Ishikawa (cell line): ENCODE data around the gene UBAC2.

Source experiments
- CEBPB ChIP-seq: IDR thresholded peaks from 2 replicates; pipeline ENCODE4 v1.6.1; 2012
- CREB1 ChIP-seq: IDR thresholded peaks from 2 replicates; pipeline ENCODE4 v1.6.1; 2012; ENCODE audit warnings: low read depth
- EGR1 ChIP-seq: IDR thresholded peaks from 2 replicates; pipeline ENCODE4 v1.6.1; 2012
- EP300 ChIP-seq: IDR thresholded peaks from 2 replicates; pipeline ENCODE4 v1.6.1; 2012; ENCODE audit warnings: borderline replicate concordance
- FOXM1 ChIP-seq: IDR thresholded peaks from 2 replicates; pipeline ENCODE4 v1.6.1; 2012; ENCODE audit warnings: low read depth, borderline replicate concordance
- NFIC ChIP-seq: IDR thresholded peaks from 2 replicates; pipeline ENCODE4 v1.6.1; 2012
- RAD21 ChIP-seq: IDR thresholded peaks from 2 replicates; pipeline ENCODE4 v1.6.1; 2012; ENCODE audit warnings: low read depth
- TAF1 ChIP-seq: IDR thresholded peaks from 2 replicates; pipeline ENCODE4 v1.6.1; 2012; ENCODE audit warnings: low read depth, mild to moderate bottlenecking
- TCF12 ChIP-seq: IDR thresholded peaks from 2 replicates; pipeline ENCODE4 v1.6.1; 2012; ENCODE audit warnings: low read depth
- TEAD4 ChIP-seq: IDR thresholded peaks from 2 replicates; pipeline ENCODE4 v1.6.1; 2012
- YY1 ChIP-seq: IDR thresholded peaks from 2 replicates; pipeline ENCODE4 v1.6.1; 2012; ENCODE audit warnings: low read depth
- ZBTB7A ChIP-seq: IDR thresholded peaks from 2 replicates; pipeline ENCODE4 v1.6.1; 2012; ENCODE audit warnings: low read depth
- TF ChIP-seq, protein P1 (sequence below): IDR thresholded peaks from 2 replicates; pipeline ENCODE4 v1.6.1; 2012
- TF ChIP-seq, protein P2 (sequence below): IDR thresholded peaks from 2 replicates; pipeline ENCODE4 v1.6.1; 2012; ENCODE audit warnings: low read depth, mild to moderate bottlenecking
- TF ChIP-seq, protein P3 (sequence below): IDR thresholded peaks from 2 replicates; pipeline ENCODE4 v1.6.1; 2012

Gene UBAC2

DNA sequence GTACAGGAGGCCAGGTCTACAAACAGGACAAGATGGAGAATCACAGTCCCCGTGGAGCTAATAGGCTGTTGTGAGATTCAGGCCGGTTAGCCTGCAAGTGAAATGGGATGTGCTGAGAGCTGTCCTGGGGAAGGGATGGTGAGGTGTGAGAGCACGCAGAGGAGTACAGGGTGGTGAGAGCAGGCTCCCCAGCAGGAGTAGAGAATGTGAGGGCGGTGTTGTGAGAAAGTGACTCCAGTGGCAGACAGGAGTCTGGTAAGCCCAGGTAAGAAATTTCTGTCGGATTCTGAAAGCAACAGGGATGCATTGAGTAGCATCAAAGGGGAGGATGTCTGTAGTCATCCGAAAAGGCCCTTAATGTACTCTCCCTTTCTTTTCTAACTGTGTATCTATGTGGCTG is 157.3 kb downstream of the UBAC2 start:
- TF ChIP-seq EGR1 (no peak), YY1 (no peak), TEAD4 (no peak), TCF12 (no peak), RAD21 (no peak), FOXM1 (no peak), TAF1 (no peak), CEBPB (no peak), CREB1 (no peak)
- TF ChIP-seq, protein P1, sequence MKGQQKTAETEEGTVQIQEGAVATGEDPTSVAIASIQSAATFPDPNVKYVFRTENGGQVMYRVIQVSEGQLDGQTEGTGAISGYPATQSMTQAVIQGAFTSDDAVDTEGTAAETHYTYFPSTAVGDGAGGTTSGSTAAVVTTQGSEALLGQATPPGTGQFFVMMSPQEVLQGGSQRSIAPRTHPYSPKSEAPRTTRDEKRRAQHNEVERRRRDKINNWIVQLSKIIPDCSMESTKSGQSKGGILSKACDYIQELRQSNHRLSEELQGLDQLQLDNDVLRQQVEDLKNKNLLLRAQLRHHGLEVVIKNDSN = no peak
- TF ChIP-seq, protein P2, sequence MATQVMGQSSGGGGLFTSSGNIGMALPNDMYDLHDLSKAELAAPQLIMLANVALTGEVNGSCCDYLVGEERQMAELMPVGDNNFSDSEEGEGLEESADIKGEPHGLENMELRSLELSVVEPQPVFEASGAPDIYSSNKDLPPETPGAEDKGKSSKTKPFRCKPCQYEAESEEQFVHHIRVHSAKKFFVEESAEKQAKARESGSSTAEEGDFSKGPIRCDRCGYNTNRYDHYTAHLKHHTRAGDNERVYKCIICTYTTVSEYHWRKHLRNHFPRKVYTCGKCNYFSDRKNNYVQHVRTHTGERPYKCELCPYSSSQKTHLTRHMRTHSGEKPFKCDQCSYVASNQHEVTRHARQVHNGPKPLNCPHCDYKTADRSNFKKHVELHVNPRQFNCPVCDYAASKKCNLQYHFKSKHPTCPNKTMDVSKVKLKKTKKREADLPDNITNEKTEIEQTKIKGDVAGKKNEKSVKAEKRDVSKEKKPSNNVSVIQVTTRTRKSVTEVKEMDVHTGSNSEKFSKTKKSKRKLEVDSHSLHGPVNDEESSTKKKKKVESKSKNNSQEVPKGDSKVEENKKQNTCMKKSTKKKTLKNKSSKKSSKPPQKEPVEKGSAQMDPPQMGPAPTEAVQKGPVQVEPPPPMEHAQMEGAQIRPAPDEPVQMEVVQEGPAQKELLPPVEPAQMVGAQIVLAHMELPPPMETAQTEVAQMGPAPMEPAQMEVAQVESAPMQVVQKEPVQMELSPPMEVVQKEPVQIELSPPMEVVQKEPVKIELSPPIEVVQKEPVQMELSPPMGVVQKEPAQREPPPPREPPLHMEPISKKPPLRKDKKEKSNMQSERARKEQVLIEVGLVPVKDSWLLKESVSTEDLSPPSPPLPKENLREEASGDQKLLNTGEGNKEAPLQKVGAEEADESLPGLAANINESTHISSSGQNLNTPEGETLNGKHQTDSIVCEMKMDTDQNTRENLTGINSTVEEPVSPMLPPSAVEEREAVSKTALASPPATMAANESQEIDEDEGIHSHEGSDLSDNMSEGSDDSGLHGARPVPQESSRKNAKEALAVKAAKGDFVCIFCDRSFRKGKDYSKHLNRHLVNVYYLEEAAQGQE = no peak
- TF ChIP-seq, protein P3, sequence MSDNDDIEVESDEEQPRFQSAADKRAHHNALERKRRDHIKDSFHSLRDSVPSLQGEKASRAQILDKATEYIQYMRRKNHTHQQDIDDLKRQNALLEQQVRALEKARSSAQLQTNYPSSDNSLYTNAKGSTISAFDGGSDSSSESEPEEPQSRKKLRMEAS = no peak

DNA sequence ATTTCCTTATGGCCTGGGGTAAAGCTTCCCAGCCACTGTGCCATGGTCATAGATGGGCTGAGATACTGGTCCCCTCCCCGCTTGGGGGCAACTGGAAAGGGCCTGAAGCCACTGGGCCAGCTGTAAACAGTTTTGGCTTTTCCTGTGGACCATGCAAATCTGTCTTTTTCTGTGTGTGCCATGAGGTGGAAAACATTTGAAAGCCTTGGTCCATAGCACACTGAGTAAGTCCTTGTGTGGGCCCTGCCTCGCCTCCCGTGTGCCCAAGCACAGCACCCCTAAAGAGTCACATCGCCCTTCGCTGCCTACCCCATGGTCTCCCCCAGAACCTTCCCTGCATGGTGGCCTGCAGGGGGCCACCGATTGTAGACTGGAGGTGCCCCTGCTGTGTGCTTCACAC is 158.9 kb downstream of the UBAC2 start:
- TF ChIP-seq ZBTB7A (no peak), FOXM1 (no peak), TCF12 (no peak), YY1 (no peak), CEBPB (no peak), NFIC (no peak), CREB1 (no peak), EP300 (no peak), TAF1 (no peak), RAD21 (no peak), TEAD4 (no peak), EGR1 (no peak)
- TF ChIP-seq, protein P3 = no peak
- TF ChIP-seq, protein P1 = no peak
- TF ChIP-seq, protein P2 = no peak

DNA sequence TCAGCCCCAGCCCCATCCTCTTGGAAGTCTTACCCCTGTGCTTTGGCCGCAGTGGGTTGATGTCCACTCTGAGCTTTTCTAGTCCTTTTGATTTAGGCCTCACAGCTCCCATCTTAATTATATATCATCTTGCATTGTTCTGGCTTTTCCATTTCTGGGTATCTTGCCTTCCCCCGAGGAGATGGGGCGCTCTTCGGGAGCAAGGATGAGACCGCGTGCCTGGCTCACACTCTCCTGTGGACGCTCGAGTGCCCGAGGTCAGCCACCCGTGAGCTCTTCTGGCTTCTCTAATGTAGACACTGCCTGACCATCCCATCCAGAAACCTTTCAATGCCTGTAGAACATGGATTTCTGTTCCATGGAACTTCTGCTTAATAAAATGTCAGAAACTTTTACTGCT is 160.0 kb downstream of the UBAC2 start:
- TF ChIP-seq TCF12 = no peak
- TF ChIP-seq, protein P3 = no peak
- TF ChIP-seq TEAD4 = no peak
- no peak for TF ChIP-seq TAF1
- no peak for TF ChIP-seq EP300
- no peak for TF ChIP-seq RAD21
- TF ChIP-seq EGR1 = no peak
- no peak for TF ChIP-seq YY1
- TF ChIP-seq, protein P2 = no peak
- no peak for TF ChIP-seq NFIC
- TF ChIP-seq CREB1 = no peak
- TF ChIP-seq, protein P1 = no peak
- TF ChIP-seq FOXM1 = no peak
- no peak for TF ChIP-seq ZBTB7A
- no peak for TF ChIP-seq CEBPB

DNA sequence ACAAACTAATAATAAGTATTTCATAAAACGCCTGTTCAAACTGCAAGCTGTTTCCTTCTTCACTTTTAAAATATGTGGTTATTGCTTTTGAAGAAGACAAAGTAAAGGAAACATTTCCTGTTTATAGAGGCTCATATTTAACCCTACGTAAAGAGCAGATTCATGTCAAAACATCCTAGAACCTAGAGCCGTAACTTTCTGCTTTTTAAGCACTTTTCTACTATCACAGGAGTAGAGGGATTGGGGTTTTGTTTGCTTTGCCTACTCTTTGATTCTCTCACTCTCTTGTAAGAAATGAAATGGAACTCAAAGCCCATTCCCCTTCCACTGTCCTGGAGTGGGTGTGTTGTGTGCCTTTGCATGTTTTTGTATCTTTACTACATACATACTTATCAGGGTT is 160.5 kb downstream of the UBAC2 start:
- TF ChIP-seq NFIC (no peak), RAD21 (no peak), ZBTB7A (no peak), YY1 (no peak), CEBPB (no peak), TCF12 (no peak), TEAD4 (no peak), EP300 (no peak), TAF1 (no peak), CREB1 (no peak), FOXM1 (no peak), EGR1 (no peak)
- TF ChIP-seq, protein P1 = no peak
- TF ChIP-seq, protein P2 = no peak
- TF ChIP-seq, protein P3 = no peak
